HG03064 (cell line): ENCODE data around the gene LYPD6B.
"Not testable (repeated sequence)": the region's sequence is repeated elsewhere in the genome, so short reads cannot be mapped to it uniquely, and the experiment has no call there.

Experiments
- ATAC-seq: cut with Tn5 transposase; IDR thresholded peaks from one replicate; pipeline ENCODE4 v1.9.1; 2021; ENCODE audit warnings: low read depth; ENCODE audit not compliant: unreplicated experiment

The LYPD6B gene

GRCh38 chr2:149251436-149251835 lies 212.9 kb downstream of the LYPD6B start:
- ATAC-seq: not testable (repeated sequence)

- not testable (repeated sequence) for ATAC-seq
Measured at GRCh38 chr2:149256877-149257276, 218.4 kb downstream of the LYPD6B start.

- no peak for ATAC-seq
Measured at GRCh38 chr2:149258531-149258930, 220.0 kb downstream of the LYPD6B start.

GRCh38 chr2:149259136-149259535 lies 220.6 kb downstream of the LYPD6B start:
- ATAC-seq: no peak

GRCh38 chr2:149261692-149262091 lies 223.2 kb downstream of the LYPD6B start:
- no peak for ATAC-seq
